HG03175 (cell line): ENCODE results near the gene RALGAPA2.

ENCODE experiments used
- ATAC-seq: cut with Tn5 transposase; IDR thresholded peaks from one replicate; pipeline ENCODE4 v1.9.1; 2021; ENCODE audit warnings: mild to moderate bottlenecking, moderate library complexity; ENCODE audit not compliant: unreplicated experiment

The RALGAPA2 gene

GRCh38 chr20:20503777-20504530 lies 208.5 kb downstream of the RALGAPA2 start:
- ATAC-seq, result no peak

GRCh38 chr20:20501128-20501527 lies 211.3 kb downstream of the RALGAPA2 start:
- no peak for ATAC-seq

DNA sequence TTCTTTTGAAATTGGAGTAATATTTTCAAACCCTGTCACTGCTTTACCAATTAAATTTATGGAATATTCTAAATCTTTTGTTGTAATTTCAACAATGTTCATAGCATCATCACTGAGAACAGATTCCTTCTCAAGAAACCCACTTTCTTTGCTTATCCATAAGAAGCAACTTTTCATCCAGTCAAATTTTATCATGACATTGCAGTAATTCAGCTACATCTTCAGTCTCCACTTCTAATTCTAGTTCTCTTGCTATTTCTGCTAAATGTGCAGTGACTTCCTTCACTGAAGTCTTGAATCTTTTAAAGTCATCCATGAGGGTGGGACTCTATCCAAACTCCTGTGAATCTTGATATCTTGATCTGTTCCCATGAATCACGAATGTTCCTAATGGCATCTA lies 212.1 kb downstream of the RALGAPA2 start:
- no peak for ATAC-seq

DNA sequence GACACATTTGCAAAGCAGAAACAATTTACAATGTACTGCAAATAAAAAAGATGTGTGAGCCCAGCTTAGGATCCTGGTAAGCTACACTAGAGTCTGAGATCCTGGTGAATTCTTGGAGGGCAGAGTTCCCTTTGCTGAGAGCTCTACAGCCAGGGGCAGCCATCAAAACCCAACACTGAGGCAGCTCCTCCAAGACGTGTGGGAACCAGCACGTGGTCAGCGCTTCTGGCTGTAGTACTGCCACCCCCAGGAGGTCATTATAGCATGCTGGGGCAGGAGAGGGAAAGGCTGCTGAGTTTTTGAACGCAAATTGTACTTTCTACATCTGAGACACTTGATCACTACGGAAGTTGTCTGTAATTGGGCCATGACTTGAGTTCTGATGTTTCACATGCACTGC lies 213.0 kb downstream of the RALGAPA2 start:
- ATAC-seq, result no peak

- ATAC-seq, result no peak
These were observed 214.2 kb downstream of the RALGAPA2 start for GRCh38 chr20:20498076-20498861.

GRCh38 chr20:20497242-20497978 lies 215.0 kb downstream of the RALGAPA2 start:
- ATAC-seq, result no peak

DNA sequence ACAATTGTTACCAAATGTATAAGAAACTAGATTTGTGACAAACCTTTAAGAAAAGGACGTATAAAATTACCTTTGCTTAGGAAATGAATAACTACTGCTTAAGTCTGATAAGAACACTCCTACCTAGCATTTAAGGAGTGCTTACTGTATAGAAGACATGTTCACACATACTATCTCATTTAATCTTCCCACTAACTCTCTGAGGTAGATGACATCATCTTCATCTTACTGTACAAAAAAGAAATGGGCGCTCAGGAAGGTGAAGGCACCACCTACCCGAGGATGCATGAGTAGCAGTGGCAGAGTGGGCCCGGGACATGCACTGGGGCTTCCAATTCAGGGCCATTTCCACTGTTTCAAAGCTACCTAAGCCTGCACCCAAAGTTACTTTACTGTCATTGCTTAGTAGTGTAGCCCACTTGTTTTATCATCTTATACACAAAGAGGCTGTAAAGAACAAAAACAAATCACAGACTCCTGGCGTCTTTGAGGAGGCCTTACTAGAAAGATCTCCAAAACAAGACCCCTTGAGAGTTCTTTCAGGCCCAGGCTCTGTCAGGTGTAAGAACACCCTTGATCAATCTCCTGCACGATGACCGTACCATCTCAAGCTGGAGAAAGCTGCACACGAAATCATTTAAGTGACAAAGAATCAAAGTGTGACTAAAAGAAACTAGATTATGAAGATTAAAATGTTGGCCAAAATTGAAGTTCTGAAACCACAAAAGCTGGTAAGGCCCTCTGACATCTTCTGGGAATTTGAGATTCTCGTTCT lies 216.5 kb downstream of the RALGAPA2 start:
- no peak for ATAC-seq

- no peak for ATAC-seq
These were observed 218.7 kb downstream of the RALGAPA2 start for GRCh38 chr20:20493701-20494100.

DNA sequence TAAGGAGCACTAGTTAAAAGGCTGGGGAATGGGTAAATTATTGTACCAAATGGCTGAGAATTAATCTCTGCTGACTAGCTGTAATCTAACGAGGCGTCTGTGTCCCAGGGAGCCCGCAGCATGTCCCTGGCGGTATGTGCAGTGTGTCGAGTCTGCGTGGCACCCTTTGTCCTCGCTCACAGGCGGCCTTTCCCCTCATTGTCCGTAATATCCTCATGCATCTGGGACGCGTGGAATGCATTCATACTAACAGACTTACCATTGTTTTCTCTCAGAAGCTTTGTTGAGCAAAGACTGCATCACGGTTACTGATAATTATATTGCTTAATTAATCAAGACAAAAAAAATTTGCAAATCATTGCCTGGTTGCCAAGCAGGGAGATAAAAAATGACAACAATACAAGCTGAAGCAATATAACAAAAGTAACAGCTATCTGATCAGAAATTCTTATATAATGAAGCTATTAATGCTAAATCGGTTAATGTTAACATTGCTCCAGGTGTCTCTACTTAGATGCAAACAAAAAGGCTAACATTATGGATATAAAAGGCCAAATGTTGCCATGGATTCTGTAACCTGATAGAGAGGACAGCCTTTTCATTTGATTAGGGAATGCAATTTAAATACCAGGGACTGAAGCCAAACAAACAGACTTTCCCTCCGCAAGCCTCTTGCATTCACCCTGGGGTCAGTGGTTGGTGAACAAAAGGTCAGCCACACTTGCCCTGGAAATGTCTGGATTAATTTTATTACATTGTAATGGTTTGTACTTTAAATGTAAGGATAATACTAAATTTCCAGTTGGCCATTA lies 219.7 kb downstream of the RALGAPA2 start:
- ATAC-seq, result no peak

DNA sequence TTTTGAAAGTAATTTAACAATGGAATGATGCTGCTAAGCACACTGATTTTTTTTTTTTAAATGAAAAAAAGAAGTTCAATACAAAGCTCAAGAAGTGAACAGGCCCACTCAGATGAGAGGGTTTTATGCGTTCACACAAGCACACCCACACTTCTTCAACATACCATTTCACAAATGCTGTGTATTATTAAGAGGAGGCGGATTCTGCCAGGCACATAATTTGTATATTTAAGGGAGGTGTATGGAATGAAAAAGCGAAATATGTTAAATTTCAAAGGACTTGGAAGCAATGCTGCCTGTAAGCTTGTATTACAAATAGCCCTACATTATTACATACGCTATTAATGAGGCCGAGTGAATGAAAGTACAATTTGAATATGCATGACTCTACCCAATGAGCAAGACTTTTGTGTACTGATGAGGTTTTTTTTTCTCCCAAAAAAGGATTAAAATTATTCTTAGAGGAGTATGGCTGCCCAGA lies 220.6 kb downstream of the RALGAPA2 start:
- ATAC-seq, result no peak

DNA sequence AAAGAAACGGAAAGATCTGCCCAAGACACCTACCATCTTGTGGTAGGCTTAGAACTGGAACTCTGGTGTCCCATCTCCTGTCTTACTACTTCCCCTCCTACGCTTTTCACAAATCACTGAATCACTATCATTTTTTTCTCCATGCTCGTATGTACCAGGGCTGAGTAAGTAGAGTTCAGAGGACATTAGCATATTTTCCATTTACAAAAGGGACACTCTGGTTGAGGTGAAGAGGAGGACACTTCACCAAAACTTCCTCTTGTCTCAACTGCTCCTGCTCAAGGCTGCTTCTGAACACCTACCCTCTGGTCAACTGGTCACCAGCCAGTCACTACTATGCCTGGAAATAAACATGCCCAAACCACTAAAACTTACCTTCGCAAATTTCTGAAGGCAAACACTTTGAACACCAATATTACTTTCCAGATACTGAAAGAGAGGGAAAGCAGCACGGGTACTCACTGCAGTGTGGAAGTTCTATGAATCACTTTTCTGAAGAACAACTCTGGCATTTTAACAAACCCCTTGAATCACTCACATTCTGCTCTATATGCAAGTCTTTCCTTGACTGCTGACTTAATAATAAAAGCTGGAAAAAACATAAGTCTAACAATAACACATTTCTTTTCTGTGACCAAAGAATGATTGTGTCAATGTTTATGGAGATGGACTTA lies 221.2 kb downstream of the RALGAPA2 start:
- no peak for ATAC-seq

GRCh38 chr20:20490673-20491072 lies 221.8 kb downstream of the RALGAPA2 start:
- no peak for ATAC-seq

DNA sequence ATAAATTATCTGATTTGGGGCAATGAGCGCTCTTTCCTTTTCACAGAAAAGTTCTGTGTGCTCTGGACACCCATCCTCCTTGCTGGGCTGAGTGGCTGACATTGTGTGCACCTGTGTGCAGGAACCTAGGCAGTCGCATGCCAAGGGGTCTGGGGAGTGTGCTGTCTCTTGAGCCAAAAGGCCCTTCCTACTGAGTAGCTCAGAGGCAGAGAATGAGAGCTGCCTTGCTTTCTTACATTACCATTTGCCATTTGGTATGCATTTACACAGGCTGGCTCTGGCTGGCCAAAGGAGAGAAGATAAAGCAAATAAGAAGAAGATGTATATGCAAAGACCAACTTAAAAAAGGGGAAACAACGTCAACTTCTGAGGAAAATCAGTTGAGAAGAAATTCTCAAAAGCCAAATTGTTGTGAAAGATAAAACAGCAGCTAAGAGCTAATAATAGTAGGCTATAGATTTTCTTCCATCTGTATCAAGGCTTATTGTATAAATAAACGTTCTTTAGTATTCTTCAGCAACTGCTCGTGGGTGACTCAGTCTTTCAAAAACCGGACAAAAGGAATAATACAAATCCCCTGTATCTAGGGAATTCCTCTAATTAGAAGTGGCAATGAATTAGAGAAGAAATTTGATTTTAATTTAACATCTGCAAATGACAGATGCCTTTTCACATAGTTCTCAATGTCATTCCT lies 222.6 kb downstream of the RALGAPA2 start:
- ATAC-seq, result peak; percentile 52

GRCh38 chr20:20489054-20489453 lies 223.4 kb downstream of the RALGAPA2 start:
- ATAC-seq, result peak; percentile 92

DNA sequence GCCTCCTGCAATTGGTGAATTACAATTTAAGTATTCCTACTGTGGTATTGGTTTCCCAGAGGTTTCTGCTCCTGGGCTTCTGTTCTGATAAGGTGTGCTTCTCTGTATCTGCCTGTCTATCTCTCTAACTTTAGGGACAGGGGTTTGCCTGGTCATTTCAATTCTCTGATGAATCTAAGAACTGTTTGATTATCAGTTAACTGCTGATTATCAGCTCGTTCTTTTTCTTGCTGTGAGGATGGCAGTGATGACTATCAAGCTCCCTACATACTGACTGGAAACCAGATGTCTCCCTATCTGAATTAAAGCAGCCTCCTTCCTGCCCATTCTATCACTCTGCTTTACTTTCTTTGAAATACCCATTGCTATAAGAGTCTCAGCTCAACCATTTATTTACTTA lies 224.1 kb downstream of the RALGAPA2 start:
- no peak for ATAC-seq

- ATAC-seq, result no peak
These were observed 224.6 kb downstream of the RALGAPA2 start for GRCh38 chr20:20487811-20488210.

DNA sequence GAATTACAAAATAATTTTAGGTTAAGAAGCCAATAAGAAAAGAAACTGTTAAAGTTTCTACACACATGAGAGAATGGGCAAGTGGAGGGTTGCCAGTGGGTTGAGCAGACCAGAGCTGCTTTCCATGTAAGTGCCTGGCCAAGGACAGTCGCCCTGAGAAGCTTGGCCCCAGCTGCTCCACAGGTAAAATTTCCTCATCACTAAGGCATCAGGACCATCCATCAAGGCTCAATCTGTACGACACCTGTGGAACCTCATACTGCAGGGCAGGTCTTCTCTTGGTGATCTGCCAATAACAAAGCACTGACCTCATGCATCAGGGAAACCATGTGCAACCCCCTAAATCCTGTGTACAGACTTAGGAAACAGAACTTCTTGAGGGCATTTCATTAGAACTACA lies 229.1 kb downstream of the RALGAPA2 start:
- no peak for ATAC-seq

- ATAC-seq, result no peak
These were observed 230.0 kb downstream of the RALGAPA2 start for GRCh38 chr20:20482453-20482852.

- no peak for ATAC-seq
These were observed 231.8 kb downstream of the RALGAPA2 start for GRCh38 chr20:20480689-20481088.
